OCI-LY7 (cell line): Measurements from ENCODE around the gene GORASP2. TPM values are rescaled to one million over a fixed set of nuclear protein-coding genes. Genes with fewer than 3 reads are reported as not detected.

ENCODE experiments used
- total RNA-seq, 2 experiments: library from RNA; depleted of rRNA in 1 of 2; stranded (reverse); fragments of >200 nt in 1 of 2; shearing (Covaris generic) in 1 of 2; gene quantifications; 2 replicates each; pipeline ENCODE4 v1.2.3, GENCODE V29; 2014 to 2022

GORASP2 gene
- total RNA-seq, 2 experiments from 2014 or later: 30.7 to 94.3 TPM

Other genes starting within 250 kb of the GORASP2 start
- gene SP5, start 213.9 kb upstream of the GORASP2 start, total RNA-seq (2014; rRNA removed; shearing (Covaris generic)): not detected in 2 replicates
- gene SP5, start 213.9 kb upstream of the GORASP2 start, total RNA-seq (2022): not detected in 2 replicates
- gene ERICH2, start 158.9 kb upstream of the GORASP2 start, total RNA-seq (2014; rRNA removed; shearing (Covaris generic)): not detected in 2 replicates
- gene ERICH2, start 158.9 kb upstream of the GORASP2 start, total RNA-seq (2022): not detected in 2 replicates
- not detected in 2 replicates for gene GAD1, start 112.4 kb upstream of the GORASP2 start, total RNA-seq (2014; rRNA removed; shearing (Covaris generic))
- not detected in 2 replicates for gene GAD1, start 112.4 kb upstream of the GORASP2 start, total RNA-seq (2022)
- 27.2 and 29.7 TPM in 2 replicates for gene TLK1, start 231.6 kb downstream of the GORASP2 start, total RNA-seq (2014; rRNA removed; shearing (Covaris generic))
- 150 and 154 TPM in 2 replicates for gene TLK1, start 231.6 kb downstream of the GORASP2 start, total RNA-seq (2022)